GM19240 (cell line): ENCODE results near the gene PYGL.
A peak's percentile ranks its signal among the peaks of the same experiment; 100 is the strongest.

ENCODE experiments used
- DNase-seq: peaks from one replicate; pipeline ENCODE4 v3.0.0; 2011; ENCODE audit warnings: low spot score; ENCODE audit not compliant: insufficient read length

The PYGL gene

DNA sequence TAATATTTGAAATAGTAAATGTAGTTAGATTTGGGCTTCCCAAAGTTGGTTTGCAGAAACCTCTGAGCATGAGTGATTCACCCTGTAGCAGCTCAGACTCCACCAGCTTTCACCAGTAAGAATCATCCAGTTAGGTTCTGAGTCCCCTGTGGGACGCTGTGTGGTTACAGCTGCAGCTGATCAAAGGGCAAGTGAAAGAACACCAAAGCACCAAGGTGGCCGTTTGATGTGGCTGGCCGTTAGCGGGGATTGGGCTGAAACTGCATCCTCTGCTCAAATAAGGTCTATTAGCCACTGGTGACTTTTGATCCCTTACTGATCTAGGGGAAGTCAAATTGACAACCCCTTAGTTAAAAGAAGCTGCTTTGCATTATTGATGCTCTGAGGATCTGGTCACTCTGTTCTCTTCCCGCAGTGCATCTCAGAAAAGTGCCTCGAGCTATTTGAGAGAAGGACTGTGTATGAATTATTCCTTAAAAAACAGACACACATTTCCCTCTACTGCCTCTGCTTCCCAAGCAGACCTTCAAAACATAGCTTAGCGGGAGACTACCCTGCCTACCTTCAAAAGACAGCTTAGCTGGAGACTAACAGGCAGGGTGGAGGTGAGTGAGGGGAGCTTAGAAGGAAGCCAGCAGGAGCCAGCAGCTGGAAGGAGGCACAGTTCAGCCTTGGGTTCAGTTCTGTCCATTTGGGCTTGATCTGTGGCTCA lies 68.8 kb downstream of the PYGL start:
- peak; percentile 73 for DNase-seq

DNA sequence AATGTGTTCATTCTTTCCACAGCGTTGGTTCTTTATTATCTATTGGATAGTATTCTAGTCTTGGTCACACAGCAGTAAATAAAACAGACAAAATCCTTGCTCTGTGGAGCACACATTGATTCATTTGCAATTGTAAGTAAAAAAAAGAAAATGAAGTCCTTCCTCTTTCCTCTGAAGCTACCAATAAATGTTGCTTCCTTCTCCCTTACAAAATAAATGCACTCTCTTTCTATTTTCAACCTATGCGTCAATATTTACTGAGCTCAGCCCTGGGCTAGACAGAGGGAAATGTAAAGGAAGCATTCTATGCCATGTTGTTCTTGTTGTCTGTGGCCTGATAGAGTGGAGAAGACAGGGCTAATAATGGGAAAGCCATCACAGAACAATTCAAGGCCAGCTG lies 69.5 kb downstream of the PYGL start:
- DNase-seq, result no peak

DNA sequence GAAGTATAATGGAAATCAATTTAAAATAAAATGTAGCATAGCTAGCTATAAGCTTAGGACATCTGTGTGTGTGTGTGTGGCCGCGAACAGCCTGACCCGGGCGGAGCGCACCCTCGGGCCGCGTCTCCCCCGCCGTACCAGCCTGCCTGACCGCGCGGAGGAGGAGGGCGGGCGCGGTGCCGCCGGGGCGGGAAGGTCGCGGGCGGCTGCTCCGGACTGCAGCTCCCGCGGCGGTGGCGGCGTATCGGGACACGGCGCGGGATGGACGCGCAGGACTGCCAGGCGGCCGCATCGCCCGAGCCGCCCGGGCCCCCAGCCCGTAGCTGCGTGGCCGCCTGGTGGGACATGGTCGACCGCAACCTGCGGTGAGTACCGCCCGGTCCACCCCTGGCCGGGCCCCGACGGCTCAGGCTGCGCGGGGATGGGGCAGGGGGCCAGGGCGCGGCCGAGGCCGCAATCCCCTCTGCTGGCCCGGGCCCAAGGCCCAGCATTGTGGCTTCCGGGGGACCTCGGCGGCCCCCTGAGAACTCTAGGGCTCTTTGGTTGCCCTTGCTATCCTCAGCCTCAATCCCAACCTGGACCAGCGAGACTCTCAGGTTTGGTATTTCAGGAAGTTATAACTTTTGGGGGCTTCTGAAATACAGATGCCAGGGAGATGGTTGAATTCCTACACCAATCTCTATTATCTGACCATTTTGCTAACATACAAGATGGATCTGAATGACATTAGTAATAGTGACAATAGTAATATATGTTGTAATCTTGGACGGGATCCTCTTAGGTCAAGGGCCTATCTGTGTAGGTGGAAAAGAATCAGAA lies 72.2 kb downstream of the PYGL start, which contains the start of gene ABHD12B:
ABHD12B (plus strand) TSS at position 140 of the 819 bp plus-strand sequence; CDS start at position 262, 122 bp downstream.
- no peak for DNase-seq

DNA sequence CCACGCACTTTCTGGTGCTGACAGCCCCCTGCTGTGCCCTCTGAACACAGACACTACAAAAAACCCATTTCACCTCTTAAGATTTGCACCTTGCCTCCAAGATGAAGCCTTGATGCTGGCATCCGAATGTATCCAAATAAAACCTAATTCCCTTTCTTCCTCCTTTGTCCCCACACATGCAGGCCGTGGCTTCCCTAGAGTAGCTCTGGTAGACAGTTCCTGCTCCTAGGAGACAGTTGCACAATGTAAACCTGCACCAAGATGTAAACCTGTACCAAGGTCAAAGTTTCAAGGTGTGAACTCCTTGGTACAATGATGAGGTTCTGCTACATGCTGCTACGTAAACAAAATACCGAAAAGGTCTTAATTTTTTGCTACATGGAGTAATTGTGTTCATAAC lies 73.1 kb downstream of the PYGL start:
- DNase-seq, result no peak

DNA sequence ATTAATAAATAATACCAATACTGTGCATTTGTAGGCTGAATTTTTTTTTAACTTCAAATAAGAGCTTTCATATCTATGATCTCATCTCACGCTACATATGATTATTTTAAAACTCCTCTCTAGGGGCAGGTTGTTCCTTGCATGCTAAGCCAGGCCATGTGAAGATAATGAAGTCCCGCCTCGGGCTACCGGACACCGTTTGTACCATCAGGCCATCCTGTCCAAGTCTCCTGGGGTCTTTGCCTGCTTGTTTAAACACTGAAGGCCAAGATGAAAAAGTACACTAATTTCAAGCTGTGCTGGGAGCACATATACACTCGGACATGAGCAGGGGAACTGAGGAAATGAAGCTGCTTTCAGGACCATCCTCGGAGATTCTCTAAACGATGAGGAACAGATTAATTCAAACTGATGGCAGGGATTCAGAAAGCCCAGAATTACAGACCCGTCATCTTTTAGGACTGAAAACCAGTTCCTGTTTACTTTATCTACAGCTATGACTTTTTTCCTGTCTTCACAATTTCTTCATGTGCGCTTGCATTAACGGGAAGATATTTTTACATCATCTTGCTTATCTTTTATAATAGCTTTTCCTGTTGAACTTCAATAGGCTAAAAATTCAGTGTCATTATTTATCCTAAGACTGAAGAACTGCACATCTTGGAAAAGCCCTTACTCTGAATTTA lies 78.7 kb downstream of the PYGL start:
- no peak for DNase-seq

DNA sequence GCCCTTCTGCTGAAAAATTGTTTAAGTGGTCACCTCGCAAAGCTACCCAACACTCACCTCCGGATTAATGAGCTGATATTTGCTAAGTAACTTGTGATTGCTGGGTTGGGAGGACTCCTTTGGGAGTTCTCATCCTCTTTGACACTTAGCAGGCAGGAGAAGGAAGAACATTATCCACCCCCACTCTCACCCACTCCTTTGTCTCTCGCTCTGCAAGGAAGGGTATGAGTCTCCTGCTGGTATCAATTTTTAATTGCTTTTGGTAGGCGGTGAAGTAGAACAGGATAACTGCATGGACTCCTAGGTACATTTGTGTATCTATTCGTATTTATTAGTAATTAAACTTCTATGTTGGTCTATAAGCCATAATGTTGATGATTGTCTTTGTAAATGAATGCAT lies 79.3 kb downstream of the PYGL start:
- DNase-seq, result no peak

DNA sequence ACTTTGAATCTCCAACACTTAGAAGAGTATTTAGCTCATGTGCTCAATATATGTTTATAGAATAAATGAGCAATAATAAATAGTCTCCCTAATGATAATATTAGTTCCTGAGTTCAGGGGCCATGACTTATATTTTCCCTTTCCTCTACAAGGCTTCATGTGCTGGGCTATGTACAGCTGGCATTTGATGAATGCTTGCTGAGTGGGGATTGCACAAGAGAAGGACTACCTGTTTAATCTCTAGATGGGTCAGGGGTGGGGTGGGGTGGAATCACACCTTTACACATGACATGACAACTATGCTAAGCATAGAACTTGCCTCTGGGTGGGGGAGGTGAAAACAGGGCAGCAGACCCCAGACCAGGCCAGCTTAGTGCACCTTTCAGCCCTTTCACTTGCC lies 80.0 kb downstream of the PYGL start:
- no peak for DNase-seq

DNA sequence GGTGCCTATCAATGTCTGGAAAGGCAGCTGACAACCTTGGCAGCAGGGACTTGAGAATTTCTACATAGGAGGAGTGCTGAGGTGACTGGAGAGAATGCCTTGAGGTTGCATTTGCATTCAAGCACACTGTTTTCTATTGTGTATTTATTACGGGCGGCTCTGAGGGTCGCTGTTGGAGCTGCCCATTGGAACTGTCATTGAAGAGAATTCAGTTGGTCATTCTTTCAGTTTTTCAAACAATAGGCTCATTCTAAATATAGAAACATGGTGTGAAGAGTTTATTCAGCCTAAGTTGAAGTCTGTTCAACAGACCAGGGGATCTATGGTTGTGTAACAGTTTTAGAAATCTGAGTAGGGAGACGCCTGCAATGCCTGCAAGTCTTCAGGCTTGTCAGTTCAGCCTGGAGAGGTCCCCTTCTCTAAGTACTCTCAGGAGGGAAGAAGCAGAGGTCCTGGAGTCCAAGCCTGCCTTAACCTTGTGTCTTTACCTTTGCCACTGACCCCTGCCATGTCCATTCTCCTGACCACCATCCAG lies 82.2 kb downstream of the PYGL start:
- DNase-seq, result no peak

DNA sequence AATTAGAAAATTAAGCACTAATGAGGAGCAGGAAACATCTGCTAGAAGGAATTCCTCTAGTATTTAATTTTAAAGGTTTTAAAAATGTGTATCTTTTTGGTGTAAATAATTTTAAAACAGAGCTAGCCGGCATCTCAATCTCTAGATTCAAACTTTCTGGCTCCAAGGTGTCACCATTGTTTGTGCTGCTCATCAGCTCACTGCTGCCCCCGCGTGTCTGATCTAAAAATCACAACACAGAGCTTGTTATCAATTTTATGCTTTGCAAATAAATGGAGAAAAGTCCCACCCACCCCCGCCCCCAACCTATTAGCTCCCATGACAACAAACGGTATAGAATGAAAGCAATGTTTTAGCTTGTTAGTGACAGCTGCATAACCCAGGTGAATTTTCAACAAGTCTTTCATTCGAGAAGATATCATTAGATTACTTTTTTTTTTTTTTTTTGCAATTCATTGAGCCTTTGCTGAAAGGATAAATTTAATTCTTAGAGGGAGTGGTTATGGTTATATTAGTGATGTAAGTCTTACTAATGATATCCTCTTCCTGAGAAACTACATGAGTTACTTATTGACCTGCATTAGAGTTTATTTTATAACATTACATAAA lies 83.7 kb downstream of the PYGL start:
- peak; percentile 62 for DNase-seq

DNA sequence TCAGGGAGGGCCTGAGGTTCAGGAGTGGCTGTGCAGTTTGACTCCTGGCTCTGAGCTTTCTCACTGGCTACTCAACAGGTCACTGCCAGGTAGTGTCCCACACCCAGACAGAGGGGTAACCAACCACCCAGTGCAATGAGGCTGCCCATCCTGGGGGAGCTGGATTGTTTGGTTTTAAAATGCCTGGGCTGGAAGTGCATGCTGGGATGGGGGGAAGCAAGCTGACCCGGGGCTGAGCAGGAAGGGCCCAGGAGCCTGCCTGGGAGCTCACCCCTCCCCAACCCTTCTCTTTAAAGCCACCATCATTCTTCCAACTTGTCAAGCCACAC lies 85.0 kb downstream of the PYGL start:
- no peak for DNase-seq

DNA sequence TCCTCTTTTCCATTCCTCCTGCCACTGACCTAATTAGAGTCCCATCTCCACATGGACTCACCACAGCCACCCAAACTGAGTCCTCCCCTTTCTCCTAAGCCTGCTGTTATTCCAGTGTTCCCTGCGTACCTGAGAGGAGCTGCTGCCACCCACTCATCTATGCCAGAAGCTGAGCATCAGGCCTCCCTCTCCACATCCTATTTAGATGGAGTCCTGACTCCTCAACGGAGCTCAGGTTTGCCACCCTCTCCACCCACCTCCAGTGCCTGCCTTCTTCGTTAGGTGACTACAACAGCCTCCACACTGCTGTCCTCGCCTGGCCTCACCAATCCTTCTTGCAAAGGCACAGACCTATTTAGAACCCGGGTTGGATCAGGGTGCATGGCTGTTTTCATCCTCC lies 87.6 kb downstream of the PYGL start:
- DNase-seq, result no peak

DNA sequence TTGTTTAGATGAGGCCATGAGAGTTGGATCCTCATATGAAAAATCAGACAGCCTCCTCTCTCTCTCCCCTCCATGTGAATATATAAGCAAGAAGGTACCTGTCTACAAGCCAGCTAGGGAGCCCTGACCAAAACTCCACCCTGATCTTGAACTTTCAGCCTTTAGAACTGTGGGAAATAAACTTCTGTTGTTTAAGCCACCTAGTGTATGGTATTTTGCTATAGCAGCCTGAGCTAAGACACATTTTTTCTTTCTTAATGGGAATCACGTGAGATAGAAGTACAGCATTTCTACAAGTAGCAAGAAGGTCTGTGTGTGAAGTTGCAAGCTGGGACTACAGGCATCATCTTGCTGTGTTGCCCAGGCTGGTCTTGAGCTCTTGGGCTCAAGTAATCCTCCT lies 88.7 kb downstream of the PYGL start:
- DNase-seq, result no peak
